ENCODE results near the gene SDCCAG8. TPM values are rescaled to one million over a fixed set of nuclear protein-coding genes. Genes with fewer than 3 reads are reported as not detected.
A peak's percentile ranks its signal among the peaks of the same experiment; 100 is the strongest.

SDCCAG8 gene
- total and polyA plus RNA-seq, 2 experiments from 2014 or later = 28.3 to 39.3 TPM

DNA sequence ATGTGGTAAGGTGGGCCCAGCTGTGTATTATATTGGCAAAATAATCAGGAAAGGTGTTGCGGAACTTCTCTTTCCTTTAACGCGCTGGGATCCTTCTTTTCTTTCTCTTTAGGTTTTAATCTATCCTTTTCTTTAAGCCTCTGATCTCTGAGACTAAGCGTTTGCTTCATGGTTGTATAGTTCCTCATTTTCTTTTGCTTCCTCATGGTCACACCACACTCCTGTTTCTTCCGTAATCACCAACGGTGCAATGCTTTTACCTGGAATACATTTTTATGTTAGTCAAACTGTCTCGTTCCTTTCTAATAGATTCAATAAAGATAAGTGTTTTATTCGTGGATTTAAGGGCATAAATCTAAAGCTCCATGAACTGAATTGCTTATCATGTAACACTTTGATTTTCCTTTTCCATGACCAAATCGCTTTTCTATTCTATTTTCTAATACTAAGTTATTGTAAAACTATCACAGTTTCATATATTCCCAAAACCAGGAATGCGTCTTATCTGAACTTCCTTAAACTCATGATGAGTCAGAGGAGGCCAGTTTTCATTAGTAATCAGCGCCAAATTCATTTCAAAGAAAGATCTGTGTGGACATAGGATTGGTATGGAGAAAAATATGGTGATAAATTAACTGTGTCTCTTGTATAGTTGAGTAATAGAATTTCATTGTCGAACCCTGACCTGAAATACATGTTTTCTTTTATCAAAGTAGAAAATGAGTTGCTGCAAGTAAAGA is 12.2 kb downstream of the SDCCAG8 start:
- 74% methylated on average over 12 of the region's 12 CpGs for WGBS (ENCODE audit: low lambda C conversion rate, missing lambda C conversion rate)
- Histone ChIP-seq H3K9me3 (ENCODE audit: low read depth) (no peaks in the 10 kb centered on the region), H3K4me1 (ENCODE audit: insufficient read depth) (peaks cover 4% of the 10 kb centered on the region), H3K27ac (peak overlapping the region; percentile 60), H2AFZ (no peak overlapping the region), H3K4me2 (peak overlapping the region; percentile 65), H3K27me3 (no peaks in the 10 kb centered on the region), H3K79me2 (peaks cover 19% of the 10 kb centered on the region), H3K9me2 (replicated peaks; ENCODE audit: insufficient read depth) (no peaks in the 10 kb centered on the region), H3K36me3 (replicated peaks; ENCODE audit: insufficient read depth, low read depth) (no peaks in the 10 kb centered on the region), H4K20me1 (ENCODE audit: insufficient read depth, poor library complexity, severe bottlenecking) (no peaks in the 10 kb centered on the region), H3K4me3 (no peak overlapping the region)
- no peak for DNase-seq (ENCODE audit: low spot score)
- TF ChIP-seq, protein P1, sequence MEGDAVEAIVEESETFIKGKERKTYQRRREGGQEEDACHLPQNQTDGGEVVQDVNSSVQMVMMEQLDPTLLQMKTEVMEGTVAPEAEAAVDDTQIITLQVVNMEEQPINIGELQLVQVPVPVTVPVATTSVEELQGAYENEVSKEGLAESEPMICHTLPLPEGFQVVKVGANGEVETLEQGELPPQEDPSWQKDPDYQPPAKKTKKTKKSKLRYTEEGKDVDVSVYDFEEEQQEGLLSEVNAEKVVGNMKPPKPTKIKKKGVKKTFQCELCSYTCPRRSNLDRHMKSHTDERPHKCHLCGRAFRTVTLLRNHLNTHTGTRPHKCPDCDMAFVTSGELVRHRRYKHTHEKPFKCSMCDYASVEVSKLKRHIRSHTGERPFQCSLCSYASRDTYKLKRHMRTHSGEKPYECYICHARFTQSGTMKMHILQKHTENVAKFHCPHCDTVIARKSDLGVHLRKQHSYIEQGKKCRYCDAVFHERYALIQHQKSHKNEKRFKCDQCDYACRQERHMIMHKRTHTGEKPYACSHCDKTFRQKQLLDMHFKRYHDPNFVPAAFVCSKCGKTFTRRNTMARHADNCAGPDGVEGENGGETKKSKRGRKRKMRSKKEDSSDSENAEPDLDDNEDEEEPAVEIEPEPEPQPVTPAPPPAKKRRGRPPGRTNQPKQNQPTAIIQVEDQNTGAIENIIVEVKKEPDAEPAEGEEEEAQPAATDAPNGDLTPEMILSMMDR (IDR thresholded peaks at IDR 0.05; ENCODE audit: poor library complexity) = no peak
- TF ChIP-seq EZH2phosphoT487 (IDR thresholded peaks at IDR 0.05; ENCODE audit: low read depth, severe bottlenecking, unreplicated experiment) = no peak
- no peak for TF ChIP-seq EZH2 (IDR thresholded peaks at IDR 0.05; ENCODE audit: borderline replicate concordance)

DNA sequence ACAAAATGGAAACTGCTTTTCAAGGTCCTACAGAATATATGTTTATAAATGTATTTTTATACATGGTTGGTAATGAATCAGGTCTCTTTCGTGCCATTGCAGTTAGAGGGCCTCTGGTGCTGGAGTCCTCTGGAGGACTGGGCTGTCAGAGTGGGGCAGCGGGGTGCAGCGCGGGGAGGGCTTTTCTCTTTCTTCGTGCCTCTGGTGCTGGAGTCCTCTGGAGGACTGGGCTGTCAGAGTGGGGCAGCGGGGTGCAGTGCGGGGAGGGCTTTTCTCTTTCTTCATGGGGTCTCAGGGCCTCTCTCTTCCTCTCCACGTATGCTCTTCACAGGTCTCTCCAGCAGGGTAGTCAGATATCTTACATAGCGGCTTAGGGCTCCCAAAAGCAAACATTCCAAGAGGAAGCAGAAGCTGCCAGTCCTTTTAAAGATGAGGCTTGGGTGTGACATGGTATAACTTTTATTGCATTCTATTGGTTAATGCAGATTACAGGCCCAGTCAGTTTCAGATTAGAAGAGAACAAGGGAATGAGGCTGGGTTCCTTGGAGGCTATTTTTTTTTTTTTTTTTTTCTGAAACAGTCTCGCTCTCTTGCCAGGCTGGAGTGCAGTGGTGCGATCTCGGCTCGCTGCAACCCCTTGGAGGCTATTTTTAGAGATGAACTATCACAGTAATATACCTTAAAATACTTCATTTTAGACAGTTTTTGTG is 13.1 kb downstream of the SDCCAG8 start:
- no peak overlapping the region for H3K4me3 ChIP-seq
- WGBS (ENCODE audit: low lambda C conversion rate, missing lambda C conversion rate) = 86% methylated on average over 13 of the region's 13 CpGs

DNA sequence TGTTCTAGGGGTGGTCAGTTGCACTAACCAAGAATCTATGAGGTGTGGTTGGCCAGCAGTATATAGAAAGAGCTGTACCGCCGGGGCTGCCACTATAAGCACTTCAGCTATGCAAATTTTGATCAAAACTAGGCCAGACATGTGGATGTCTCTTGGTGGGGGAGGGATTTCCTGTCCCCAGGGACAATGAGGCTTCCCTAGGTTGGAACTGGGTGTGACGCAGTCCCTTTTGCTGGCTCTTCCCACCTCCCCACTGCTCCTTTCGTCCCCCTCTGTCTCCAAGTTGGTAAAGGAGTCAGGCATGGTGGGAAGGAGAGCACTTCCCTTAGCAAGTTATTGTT is 13.6 kb downstream of the SDCCAG8 start:
- TF ChIP-seq EZH2 (IDR thresholded peaks at IDR 0.05; ENCODE audit: borderline replicate concordance) (no peak), EZH2phosphoT487 (IDR thresholded peaks at IDR 0.05; ENCODE audit: low read depth, severe bottlenecking, unreplicated experiment) (no peak)
- TF ChIP-seq, protein P1 (IDR thresholded peaks at IDR 0.05; ENCODE audit: poor library complexity) = no peak
- Histone ChIP-seq H2AFZ (no peak overlapping the region), H3K36me3 (replicated peaks; ENCODE audit: insufficient read depth, low read depth) (no peaks in the 10 kb centered on the region), H3K9me3 (ENCODE audit: low read depth) (no peaks in the 10 kb centered on the region), H4K20me1 (ENCODE audit: insufficient read depth, poor library complexity, severe bottlenecking) (no peaks in the 10 kb centered on the region), H3K4me3 (no peak overlapping the region), H3K4me1 (ENCODE audit: insufficient read depth) (peaks cover 4% of the 10 kb centered on the region), H3K27ac (no peak overlapping the region), H3K79me2 (peaks cover 16% of the 10 kb centered on the region), H3K4me2 (no peak overlapping the region), H3K27me3 (no peaks in the 10 kb centered on the region), H3K9me2 (replicated peaks; ENCODE audit: insufficient read depth) (no peaks in the 10 kb centered on the region)
- 100% methylated on average over 4 of the region's 4 CpGs for WGBS (ENCODE audit: low lambda C conversion rate, missing lambda C conversion rate)
- DNase-seq (ENCODE audit: low spot score) = no peak

More for the DNA sequence above, 13.1 kb downstream of the SDCCAG8 start:
- TF ChIP-seq EZH2phosphoT487 (IDR thresholded peaks at IDR 0.05; ENCODE audit: low read depth, severe bottlenecking, unreplicated experiment) = no peak
- TF ChIP-seq, protein P1 (IDR thresholded peaks at IDR 0.05; ENCODE audit: poor library complexity) = no peak
- TF ChIP-seq EZH2 (IDR thresholded peaks at IDR 0.05; ENCODE audit: borderline replicate concordance) = no peak
- Histone ChIP-seq H3K9me2 (replicated peaks; ENCODE audit: insufficient read depth) (no peaks in the 10 kb centered on the region), H3K9me3 (ENCODE audit: low read depth) (no peaks in the 10 kb centered on the region), H4K20me1 (ENCODE audit: insufficient read depth, poor library complexity, severe bottlenecking) (no peaks in the 10 kb centered on the region), H3K36me3 (replicated peaks; ENCODE audit: insufficient read depth, low read depth) (no peaks in the 10 kb centered on the region), H3K27me3 (no peaks in the 10 kb centered on the region), H3K4me2 (peak overlapping the region; percentile 65), H2AFZ (no peak overlapping the region), H3K79me2 (peaks cover 16% of the 10 kb centered on the region), H3K4me1 (ENCODE audit: insufficient read depth) (peaks cover 4% of the 10 kb centered on the region), H3K27ac (peak overlapping the region; percentile 60)
- DNase-seq (ENCODE audit: low spot score) = no peak
